ENCODE measurements around the gene VPS37D.
A peak's percentile ranks its signal among the peaks of the same experiment; 100 is the strongest.

DNA sequence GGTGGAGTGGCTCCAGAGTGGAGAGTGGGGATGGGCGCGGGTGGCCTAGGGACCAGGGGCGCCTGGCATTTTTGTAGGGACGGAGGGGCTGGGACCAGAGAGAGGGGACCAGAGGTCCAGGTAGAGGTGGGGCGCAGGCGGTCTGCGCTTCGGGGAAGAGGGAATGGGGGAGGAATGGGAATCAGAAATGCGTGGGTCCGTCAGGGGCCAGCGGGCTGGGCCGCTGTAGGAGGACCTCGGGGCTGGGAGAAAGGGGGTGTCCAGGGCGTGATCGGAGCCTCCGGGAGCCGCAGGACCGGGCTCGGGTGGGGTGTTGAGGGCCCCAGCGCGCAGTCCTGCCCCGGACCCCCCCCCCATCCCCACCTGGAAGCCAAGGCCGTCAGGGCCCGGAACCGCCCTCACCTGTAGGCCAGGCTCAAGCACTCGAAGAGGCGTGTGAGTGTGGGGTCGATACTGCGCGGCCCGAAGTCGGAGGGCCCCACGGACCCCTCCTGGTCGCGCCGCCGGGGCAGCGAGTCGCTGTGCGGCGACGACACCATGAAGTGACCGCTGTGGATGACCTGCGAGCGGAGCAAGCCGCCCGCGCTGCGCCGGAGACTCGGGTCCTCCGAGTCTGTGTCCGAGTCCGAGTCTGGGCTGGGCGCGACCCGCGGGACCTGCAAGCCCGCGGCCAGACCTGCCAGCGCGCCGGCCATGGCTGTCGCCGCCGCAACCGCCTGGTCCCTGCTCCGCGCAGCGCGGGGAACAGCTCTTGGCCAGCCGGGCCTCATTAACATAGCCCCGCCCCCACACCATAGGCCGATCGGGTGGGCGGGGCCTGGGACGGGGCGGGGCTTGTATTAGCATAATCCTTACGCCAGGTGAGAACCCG, 43.6 kb upstream of the VPS37D start, which contains the start of gene MLXIPL:
- TF ChIP-seq POLR2AphosphoS5 (IDR thresholded peaks at IDR 0.05): peak in 3 of 4 donors; percentile 43 to 63 (median 54)
- TF ChIP-seq, protein P1, sequence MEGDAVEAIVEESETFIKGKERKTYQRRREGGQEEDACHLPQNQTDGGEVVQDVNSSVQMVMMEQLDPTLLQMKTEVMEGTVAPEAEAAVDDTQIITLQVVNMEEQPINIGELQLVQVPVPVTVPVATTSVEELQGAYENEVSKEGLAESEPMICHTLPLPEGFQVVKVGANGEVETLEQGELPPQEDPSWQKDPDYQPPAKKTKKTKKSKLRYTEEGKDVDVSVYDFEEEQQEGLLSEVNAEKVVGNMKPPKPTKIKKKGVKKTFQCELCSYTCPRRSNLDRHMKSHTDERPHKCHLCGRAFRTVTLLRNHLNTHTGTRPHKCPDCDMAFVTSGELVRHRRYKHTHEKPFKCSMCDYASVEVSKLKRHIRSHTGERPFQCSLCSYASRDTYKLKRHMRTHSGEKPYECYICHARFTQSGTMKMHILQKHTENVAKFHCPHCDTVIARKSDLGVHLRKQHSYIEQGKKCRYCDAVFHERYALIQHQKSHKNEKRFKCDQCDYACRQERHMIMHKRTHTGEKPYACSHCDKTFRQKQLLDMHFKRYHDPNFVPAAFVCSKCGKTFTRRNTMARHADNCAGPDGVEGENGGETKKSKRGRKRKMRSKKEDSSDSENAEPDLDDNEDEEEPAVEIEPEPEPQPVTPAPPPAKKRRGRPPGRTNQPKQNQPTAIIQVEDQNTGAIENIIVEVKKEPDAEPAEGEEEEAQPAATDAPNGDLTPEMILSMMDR (IDR thresholded peaks at IDR 0.05): no peak
- peak in 1 of 2 donors; percentile 21 for TF ChIP-seq POLR2A (IDR thresholded peaks at IDR 0.05)
- no peak for TF ChIP-seq EP300 (IDR thresholded peaks at IDR 0.05)

Data from sigmoid colon (tissue), 4 donors.